ENCODE measurements around the gene NR5A2. TPM values are rescaled to one million over a fixed set of nuclear protein-coding genes. Genes with fewer than 3 reads are reported as not detected.
A peak's percentile ranks its signal among the peaks of the same experiment; 100 is the strongest.

Gene NR5A2
- total RNA-seq, 4 donors from 2014 or later = 1.1 to 1.9 (median 1.2) TPM

- ATAC-seq = no peak
- H3K27me3 ChIP-seq = no peaks in the 10 kb centered on the region
- intact Hi-C loops (cut with DNase I; ENCODE audit: low total_unique reads) = no loop called here
- H3K4me3 ChIP-seq = no peak overlapping the region
- H3K27ac ChIP-seq = no peak overlapping the region
- in situ Hi-C loops (cut with MboI; ENCODE audit: low sequenced_read_pairs in 4 of 4) = loop anchor here in 2 of 4 donors (25.0 kb wide), 1 partner anchor 353 kb away; no protein-coding TSS in a partner anchor
- TF ChIP-seq POLR2A (IDR thresholded peaks at IDR 0.05) = no peak
- TF ChIP-seq CTCF (IDR thresholded peaks at IDR 0.05 in 4 of 5, conservative IDR thresholded peaks at IDR 0.05 in 1 of 5) = no peak
- H3K4me1 ChIP-seq = no peaks in the 10 kb centered on the region
- H3K9me3 ChIP-seq = no peaks in the 10 kb centered on the region
- no peaks in the 10 kb centered on the region for H3K36me3 ChIP-seq
- no peak for DNase-seq
These were observed 106.6 kb downstream of the NR5A2 start for GRCh38 chr1:200134116-200134515.

- in situ Hi-C loops (cut with MboI; ENCODE audit: low sequenced_read_pairs in 4 of 4) (loop anchor here in 2 of 4 donors (25.0 kb wide), 1 partner anchor 351 kb away; no protein-coding TSS in a partner anchor), intact Hi-C loops (cut with DNase I; ENCODE audit: low total_unique reads) (no loop called here)
- no peak overlapping the region for H3K27ac ChIP-seq
- no peaks in the 10 kb centered on the region for H3K4me1 ChIP-seq
- H3K36me3 ChIP-seq = no peaks in the 10 kb centered on the region
- no peak for TF ChIP-seq POLR2A (IDR thresholded peaks at IDR 0.05)
- no peak for TF ChIP-seq CTCF (IDR thresholded peaks at IDR 0.05 in 4 of 5, conservative IDR thresholded peaks at IDR 0.05 in 1 of 5)
- no peak for DNase-seq
- H3K4me3 ChIP-seq = no peak overlapping the region
- no peaks in the 10 kb centered on the region for H3K27me3 ChIP-seq
- no peaks in the 10 kb centered on the region for H3K9me3 ChIP-seq
- ATAC-seq = no peak
These were observed 108.9 kb downstream of the NR5A2 start for GRCh38 chr1:200136384-200136783.

GRCh38 chr1:200139661-200140250 lies 112.2 kb downstream of the NR5A2 start:
- Histone ChIP-seq H3K27me3 (no peaks in the 10 kb centered on the region), H3K4me1 (no peaks in the 10 kb centered on the region), H3K9me3 (no peaks in the 10 kb centered on the region), H3K4me3 (no peak overlapping the region), H3K27ac (no peak overlapping the region), H3K36me3 (no peaks in the 10 kb centered on the region)
- ATAC-seq (peak; percentile 52 to 79), DNase-seq (no peak)
- TF ChIP-seq CTCF (IDR thresholded peaks at IDR 0.05 in 4 of 5, conservative IDR thresholded peaks at IDR 0.05 in 1 of 5) (peak; percentile 31 to 62 (median 50)), POLR2A (IDR thresholded peaks at IDR 0.05) (no peak)
- intact Hi-C loops (cut with DNase I; ENCODE audit: low total_unique reads) = loop anchor here (1.0 to 5.0 kb wide), 2 partner anchors 168 to 348 kb away; no protein-coding TSS in a partner anchor
- in situ Hi-C loops (cut with MboI; ENCODE audit: low sequenced_read_pairs in 4 of 4) = loop anchor here in 2 of 4 donors (25.0 kb wide), 1 partner anchor 348 kb away; no protein-coding TSS in a partner anchor

GRCh38 chr1:200143347-200143746 lies 115.8 kb downstream of the NR5A2 start:
- Histone ChIP-seq H3K4me3 (no peak overlapping the region), H3K27ac (no peak overlapping the region), H3K36me3 (no peaks in the 10 kb centered on the region), H3K27me3 (no peaks in the 10 kb centered on the region), H3K4me1 (no peaks in the 10 kb centered on the region), H3K9me3 (no peaks in the 10 kb centered on the region)
- in situ Hi-C loops (cut with MboI; ENCODE audit: low sequenced_read_pairs in 4 of 4) = loop anchor here in 2 of 4 donors (25.0 kb wide), 1 partner anchor 344 kb away; no protein-coding TSS in a partner anchor
- DNase-seq = no peak
- ATAC-seq = no peak
- TF ChIP-seq CTCF (IDR thresholded peaks at IDR 0.05 in 4 of 5, conservative IDR thresholded peaks at IDR 0.05 in 1 of 5) (no peak), POLR2A (IDR thresholded peaks at IDR 0.05) (no peak)
- intact Hi-C loops (cut with DNase I; ENCODE audit: low total_unique reads) = loop anchor here (5.0 kb wide), 1 partner anchor 344 kb away; no protein-coding TSS in a partner anchor

Data from gastrocnemius medialis (tissue), 4 donors.